Measurements from ENCODE around the gene LSM2. TPM values are rescaled to one million over a fixed set of nuclear protein-coding genes. Genes with fewer than 3 reads are reported as not detected.

The LSM2 gene
- total and polyA plus RNA-seq, 9 of the 15 experiments (the other 6 are each of a cell fraction or from before 2014, with no cell fraction given) = 154 to 407 (median 223) TPM

DNA sequence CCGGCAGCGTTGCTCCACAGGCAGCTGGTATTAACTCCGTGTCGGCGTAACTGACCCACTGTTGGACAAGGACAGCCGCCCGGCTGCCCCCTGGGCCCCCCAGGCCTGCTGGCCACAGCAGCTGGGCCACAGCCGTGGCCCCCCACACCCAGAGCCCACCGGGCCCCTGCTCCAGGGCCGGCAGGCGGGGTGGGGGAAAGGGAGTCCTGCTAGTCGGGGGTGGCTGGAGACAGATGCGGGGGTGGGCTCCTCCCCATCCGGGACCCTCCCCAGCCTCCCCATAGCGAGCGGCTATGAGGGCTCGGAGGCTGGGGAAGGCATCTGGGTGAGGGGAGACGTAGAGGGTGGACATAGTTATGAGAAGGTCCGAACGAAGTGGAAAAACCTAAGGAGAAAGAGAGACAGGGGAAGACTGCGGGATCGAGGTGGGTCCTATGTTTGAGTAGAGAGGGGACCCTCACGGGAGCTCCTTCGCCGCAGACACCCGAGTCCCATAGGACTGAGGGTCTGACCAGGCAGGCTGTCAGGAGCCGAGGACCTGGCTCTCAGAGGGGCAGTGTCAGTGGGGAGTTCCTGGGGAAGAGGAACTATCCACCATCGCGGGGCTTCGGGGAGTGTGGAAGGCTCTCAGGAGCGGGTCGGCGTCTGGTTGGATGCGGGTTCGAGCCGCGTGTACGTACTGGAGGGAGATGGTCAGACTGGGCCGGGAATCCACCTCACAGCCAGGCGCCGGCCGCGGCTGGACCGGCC, 11.7 kb downstream of the LSM2 start (continued):
- TF ChIP-seq, protein P1, sequence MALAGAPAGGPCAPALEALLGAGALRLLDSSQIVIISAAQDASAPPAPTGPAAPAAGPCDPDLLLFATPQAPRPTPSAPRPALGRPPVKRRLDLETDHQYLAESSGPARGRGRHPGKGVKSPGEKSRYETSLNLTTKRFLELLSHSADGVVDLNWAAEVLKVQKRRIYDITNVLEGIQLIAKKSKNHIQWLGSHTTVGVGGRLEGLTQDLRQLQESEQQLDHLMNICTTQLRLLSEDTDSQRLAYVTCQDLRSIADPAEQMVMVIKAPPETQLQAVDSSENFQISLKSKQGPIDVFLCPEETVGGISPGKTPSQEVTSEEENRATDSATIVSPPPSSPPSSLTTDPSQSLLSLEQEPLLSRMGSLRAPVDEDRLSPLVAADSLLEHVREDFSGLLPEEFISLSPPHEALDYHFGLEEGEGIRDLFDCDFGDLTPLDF (CRISPR knock-in tag; IDR thresholded peaks at IDR 0.05) = 0 out of 2 replicates have a peak, but pooled peaks have one; percentile 7
- TF ChIP-seq RBFOX2 (IDR thresholded peaks at IDR 0.05; ENCODE audit: low read depth, low read length) (peak; percentile 94; the same call in 1 of the 2 replicates), IRF2 (CRISPR knock-in tag; IDR thresholded peaks at IDR 0.05) (no peak), RBM39 (optimal IDR thresholded peaks at IDR 0.05; ENCODE audit: low read depth, low read length) (no peak), BRD9 (IDR thresholded peaks at IDR 0.05; ENCODE audit: low read depth, partially characterized antibody) (peak; percentile 79), TSHZ1 (CRISPR knock-in tag; IDR thresholded peaks at IDR 0.05) (peak; percentile 7; the same call in 1 of the 2 replicates), ZNF408 (CRISPR knock-in tag; IDR thresholded peaks at IDR 0.05; ENCODE audit: low read depth) (0 out of 2 replicates have a peak, but pooled peaks have one; percentile 5), ZNF197 (CRISPR knock-in tag; IDR thresholded peaks at IDR 0.05; ENCODE audit: low read depth) (no peak), ZFP91 (CRISPR knock-in tag; IDR thresholded peaks at IDR 0.05) (no peak), HNRNPLL (IDR thresholded peaks at IDR 0.05; ENCODE audit: low read depth, low read length, poor library complexity, severe bottlenecking) (no peak), ZSCAN29 (IDR thresholded peaks at IDR 0.05) (no peak; the same call in 1 of the 2 replicates), MYBL2 (IDR thresholded peaks at IDR 0.05; ENCODE audit: low read depth) (no peak), MYBL2 (CRISPR knock-in tag; IDR thresholded peaks at IDR 0.05; ENCODE audit: borderline replicate concordance) (no peak), FOSL1 (tag; conservative IDR thresholded peaks at IDR 0.05) (no peak; the same call in 1 of the 2 replicates), POLR2B (IDR thresholded peaks at IDR 0.05; ENCODE audit: low read depth, partially characterized antibody) (peak; percentile 60), GTF2A2 (tag; IDR thresholded peaks at IDR 0.05) (0 out of 2 replicates have a peak, but pooled peaks have one; percentile 73), TEAD4 (IDR thresholded peaks at IDR 0.05; ENCODE audit: low read length) (no peak; the same call in 1 of the 2 replicates), TEAD4 (CRISPR knock-in tag; IDR thresholded peaks at IDR 0.05; ENCODE audit: borderline replicate concordance) (no peak), NCOA4 (IDR thresholded peaks at IDR 0.05; ENCODE audit: partially characterized antibody) (no peak), ZNF277 (CRISPR knock-in tag; IDR thresholded peaks at IDR 0.05; ENCODE audit: borderline replicate concordance) (no peak), HNRNPUL1 (IDR thresholded peaks at IDR 0.05; ENCODE audit: low read length) (no peak)
